Upper lobe of left lung (tissue), 6 donors: Measurements from ENCODE around the gene PRKN. TPM values are rescaled to one million over a fixed set of nuclear protein-coding genes. Genes with fewer than 3 reads are reported as not detected.
"Not testable (repeated sequence)": the region's sequence is repeated elsewhere in the genome, so short reads cannot be mapped to it uniquely, and the experiment has no call there.

ENCODE experiments used
- ATAC-seq, 2 donors: fragments of 200-7000 bp; cut with Tn5 transposase; one replicate each; pipeline ENCODE4 v1.9.1; 2022; ENCODE audit warnings: mild to moderate bottlenecking in 2 of 2, moderate library complexity in 2 of 2; ENCODE audit not compliant: low FRiP score in 2 of 2
- DNase-seq, 2 donors: peaks; one replicate each; pipeline ENCODE4 v3.0.0-alpha.2; 2019 to 2020
- H3K27ac ChIP-seq, 4 donors: fragments of 200-600 bp; sonication (generic); one replicate each; pipeline ENCODE4 v1.5.1; 2016 to 2019
- H3K27me3 ChIP-seq, 4 donors: fragments of 200-600 bp; sonication (generic); one replicate each; pipeline ENCODE4 v1.5.1; 2017 to 2019
- H3K36me3 ChIP-seq, 4 donors: fragments of 200-600 bp; sonication (generic); one replicate each; pipeline ENCODE4 v1.5.1; 2016 to 2019
- H3K4me1 ChIP-seq, 4 donors: fragments of 200-600 bp; sonication (generic); one replicate each; pipeline ENCODE4 v1.5.1; 2018 to 2019
- H3K4me3 ChIP-seq, 4 donors: fragments of 200-600 bp; sonication (generic); one replicate each; pipeline ENCODE4 v1.5.1; 2017 to 2019; ENCODE audit warnings: mild to moderate bottlenecking in 2 of 4, moderate library complexity in 1 of 4
- H3K9me3 ChIP-seq, 4 donors: fragments of 200-600 bp; sonication (generic); one replicate each; pipeline ENCODE4 v1.5.1; 2018 to 2019
- CTCF ChIP-seq, 6 experiments: fragments of 450-650 bp in 4 of 6; fragments of 200-600 bp in 2 of 6; sonication (generic) in 2 of 6; IDR thresholded peaks; one replicate each; pipeline ENCODE4 v1.5.1; 2016 to 2019; ENCODE audit warnings: antibody characterized with exemption in 6 of 6
- EP300 ChIP-seq, 4 donors: sonication (generic); formaldehyde crosslinking; IDR thresholded peaks; one replicate each; pipeline ENCODE4 v1.5.1; 2017; ENCODE audit warnings: antibody characterized with exemption in 4 of 4, control low read depth in 2 of 4
- POLR2A ChIP-seq, 4 donors: fragments of 450-650 bp; IDR thresholded peaks; one replicate each; pipeline ENCODE4 v1.5.1; 2016 to 2017; ENCODE audit warnings: antibody characterized with exemption in 4 of 4, mild to moderate bottlenecking in 2 of 4
- POLR2AphosphoS5 ChIP-seq, 2 donors: sonication (generic); formaldehyde crosslinking; IDR thresholded peaks; one replicate each; pipeline ENCODE4 v1.5.1; 2017; ENCODE audit warnings: antibody characterized with exemption in 2 of 2
- WGBS, 2 donors: methylation state at CpG; one replicate each; pipeline ENCODE4 v1.1.5; 2017 to 2018; 5-methylcytosine and 5-hydroxymethylcytosine counted together
- total RNA-seq, 6 donors: library from RNA; depleted of rRNA in 4 of 6; stranded (reverse); fragments of >200 nt in 4 of 6; gene quantifications; one replicate each; pipeline versions ENCODE4 v1.1.0 to v1.2.1, GENCODE V29; 2016 to 2021
- donor health status: DM: no; HTN: no; CAD: no; lungs with moderate emphysema.
- donor health status: DM: no; HTN: yes; CAD: no; lungs with severe emphysema.

Gene PRKN
- total RNA-seq, 6 donors from 2014 or later = 2.7 to 29.3 (median 5.5) TPM

DNA sequence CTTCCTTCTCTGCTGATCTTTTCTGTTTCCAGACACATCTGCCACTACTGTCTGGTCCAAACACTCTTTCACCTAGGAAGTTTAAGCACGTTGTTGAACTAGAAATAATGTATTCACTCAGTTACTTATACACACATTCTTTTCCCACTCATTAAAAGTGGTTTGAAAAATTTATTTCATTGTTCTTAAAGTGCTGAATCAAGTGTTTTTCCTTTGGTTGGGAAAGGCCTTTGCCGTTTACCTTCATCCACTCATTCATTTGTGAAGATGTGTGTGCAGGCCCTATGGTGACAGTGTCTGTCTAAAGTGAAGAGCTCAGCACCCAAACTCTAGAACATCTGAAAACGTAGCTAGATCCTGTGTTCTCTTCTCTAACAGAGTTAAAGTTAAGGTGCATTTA is 1389.6 kb downstream of the PRKN start:
- Histone ChIP-seq H3K36me3 (no peaks in the 10 kb centered on the region), H3K4me1 (no peaks in the 10 kb centered on the region), H3K27me3 (no peaks in the 10 kb centered on the region), H3K27ac (no peak overlapping the region), H3K4me3 (no peak overlapping the region), H3K9me3 (no peaks in the 10 kb centered on the region)
- DNase-seq (no peak), ATAC-seq (no peak)
- 50 to 66% methylated on average over 3 of the region's 3 CpGs for WGBS, 2 donors
- no peak for TF ChIP-seq POLR2AphosphoS5 (IDR thresholded peaks at IDR 0.05)
- no peak for TF ChIP-seq CTCF (IDR thresholded peaks at IDR 0.05)
- TF ChIP-seq EP300 (IDR thresholded peaks at IDR 0.05) = no peak
- TF ChIP-seq POLR2A (IDR thresholded peaks at IDR 0.05) = no peak

DNA sequence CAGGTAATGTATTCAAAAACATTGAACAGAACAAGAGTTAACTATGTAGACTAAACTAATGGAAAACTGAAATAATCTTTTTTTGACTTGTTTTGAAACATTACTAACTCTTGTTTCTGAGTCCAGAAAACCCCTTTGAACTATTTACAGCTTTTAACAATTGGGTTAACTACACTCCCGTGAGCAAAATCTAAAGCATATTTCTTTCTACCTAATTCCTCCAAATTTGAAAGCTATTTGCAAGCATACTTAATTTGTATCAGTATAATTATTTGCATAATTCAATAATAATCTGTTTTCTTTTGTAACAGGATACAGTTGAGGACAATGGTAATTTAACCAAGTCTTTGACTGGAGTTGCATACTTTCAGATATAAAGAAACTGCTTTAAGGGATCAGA is 1391.1 kb downstream of the PRKN start:
- H3K4me3 ChIP-seq = no peak overlapping the region
- H3K27me3 ChIP-seq = no peaks in the 10 kb centered on the region
- WGBS, 2 donors = 100% methylated on average over 1 of the region's 1 CpG
- no peak overlapping the region for H3K27ac ChIP-seq
- no peaks in the 10 kb centered on the region for H3K4me1 ChIP-seq
- ATAC-seq (no peak), DNase-seq (no peak)
- H3K9me3 ChIP-seq = no peaks in the 10 kb centered on the region
- H3K36me3 ChIP-seq = no peaks in the 10 kb centered on the region
- TF ChIP-seq POLR2AphosphoS5 (IDR thresholded peaks at IDR 0.05) (no peak), EP300 (IDR thresholded peaks at IDR 0.05) (no peak), POLR2A (IDR thresholded peaks at IDR 0.05) (no peak), CTCF (IDR thresholded peaks at IDR 0.05) (no peak)

GRCh38 chr6:161333410-161333809 is 1394.2 kb downstream of the PRKN start:
- DNase-seq = no peak
- Histone ChIP-seq H3K9me3 (no peaks in the 10 kb centered on the region), H3K27ac (no peak overlapping the region)

DNA sequence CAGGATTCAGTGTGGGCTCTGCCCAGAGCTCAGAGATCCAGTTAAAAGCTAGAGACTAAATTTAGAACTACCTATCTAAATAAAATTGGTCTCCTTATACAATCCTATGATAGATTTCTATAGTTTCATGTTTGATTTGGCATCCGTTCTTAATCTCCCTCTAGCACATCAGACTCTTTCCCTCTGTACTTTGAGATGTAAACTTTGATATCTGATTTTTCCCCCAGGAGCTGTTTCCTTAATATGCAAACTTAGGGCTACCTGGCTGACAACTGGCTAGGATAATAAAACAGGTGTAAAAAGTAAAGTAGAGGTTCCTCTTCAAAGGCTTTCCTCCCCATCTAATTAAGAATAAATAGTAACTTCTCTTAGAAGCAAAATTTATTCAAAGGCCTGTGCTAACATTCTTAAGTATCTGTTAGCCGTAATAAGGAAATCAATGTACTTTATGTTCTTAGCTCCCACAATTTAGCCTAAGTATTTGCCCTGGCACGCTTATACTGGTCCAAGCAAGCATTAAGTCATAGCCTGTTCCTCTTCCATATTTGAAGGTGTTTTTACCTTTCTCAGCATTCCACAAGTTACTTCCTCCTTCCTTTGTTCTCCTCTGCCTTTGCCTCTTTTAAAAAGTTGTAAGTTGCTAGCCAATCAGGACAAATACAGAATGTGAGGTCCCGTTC is 1396.0 kb downstream of the PRKN start:
- 59 to 63% methylated on average over 4 of the region's 4 CpGs for WGBS, 2 donors
- not testable (repeated sequence) for ATAC-seq, H3K27me3 ChIP-seq

More at GRCh38 chr6:161333410-161333809, 1394.2 kb downstream of the PRKN start:
- ATAC-seq = no peak
- no peak overlapping the region for H3K4me3 ChIP-seq
- TF ChIP-seq POLR2A (IDR thresholded peaks at IDR 0.05) (no peak), EP300 (IDR thresholded peaks at IDR 0.05) (no peak), CTCF (IDR thresholded peaks at IDR 0.05) (no peak), POLR2AphosphoS5 (IDR thresholded peaks at IDR 0.05) (no peak)
- 80 to 89% methylated on average over 8 of the region's 8 CpGs for WGBS, 2 donors
- no peaks in the 10 kb centered on the region for H3K4me1 ChIP-seq
- no peaks in the 10 kb centered on the region for H3K27me3 ChIP-seq
- H3K36me3 ChIP-seq = no peaks in the 10 kb centered on the region

GRCh38 chr6:161327360-161327953 is 1400.1 kb downstream of the PRKN start:
- no peak overlapping the region for H3K27ac ChIP-seq
- peaks cover 0 to 5% (median 0%) of the 10 kb centered on the region in 4 donors for H3K9me3 ChIP-seq
- 87 to 90% methylated on average over 4 of the region's 4 CpGs for WGBS, 2 donors
- TF ChIP-seq POLR2A (IDR thresholded peaks at IDR 0.05) (no peak), EP300 (IDR thresholded peaks at IDR 0.05) (no peak), CTCF (IDR thresholded peaks at IDR 0.05) (no peak), POLR2AphosphoS5 (IDR thresholded peaks at IDR 0.05) (no peak)
- H3K36me3 ChIP-seq = no peaks in the 10 kb centered on the region
- DNase-seq (no peak), ATAC-seq (no peak)
- H3K27me3 ChIP-seq = no peaks in the 10 kb centered on the region
- no peak overlapping the region for H3K4me3 ChIP-seq
- H3K4me1 ChIP-seq = no peaks in the 10 kb centered on the region

More for the DNA sequence above, 1396.0 kb downstream of the PRKN start:
- H3K4me3 ChIP-seq, H3K9me3 ChIP-seq, H3K4me1 ChIP-seq, H3K27ac ChIP-seq, H3K36me3 ChIP-seq, DNase-seq: not testable (repeated sequence)
